OCI-LY7 (cell line): ENCODE results near the gene MOCS1.

Source experiments
- EZH2phosphoT487 ChIP-seq: fragments of 200-600 bp; sonication (generic); IDR thresholded peaks from 2 replicates; pipeline ENCODE4 v1.6.1; 2018; ENCODE audit warnings: low read depth, borderline replicate concordance, mild to moderate bottlenecking, mixed run types, antibody characterized with exemption, low read length, moderate library complexity, mixed read lengths
- TF ChIP-seq, protein P1 (sequence below): fragments of 200-600 bp; sonication (generic); conservative IDR thresholded peaks from 2 replicates; pipeline ENCODE4 v1.5.1; 2014; ENCODE audit warnings: mild to moderate bottlenecking, antibody characterized with exemption, low read length, moderate library complexity, mixed read lengths

DNA sequence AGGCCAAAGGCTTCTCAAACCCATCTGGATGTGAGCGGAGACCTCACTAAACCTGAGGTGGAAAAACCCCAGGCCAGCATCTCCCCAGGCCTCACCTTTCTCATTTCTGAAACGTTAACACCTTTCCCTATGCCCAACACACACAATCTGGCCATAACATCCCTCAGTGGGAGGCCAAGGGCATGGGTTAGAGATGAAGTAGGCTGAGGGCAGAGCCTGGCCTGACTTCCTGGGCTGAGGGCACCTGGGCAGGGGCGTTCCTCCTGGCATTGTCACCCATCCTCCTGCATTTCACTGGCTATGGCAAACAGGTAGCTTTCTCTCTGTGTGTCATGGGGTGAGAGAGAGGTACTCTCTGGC is 8.4 kb downstream of the MOCS1 start:
- TF ChIP-seq, protein P1, sequence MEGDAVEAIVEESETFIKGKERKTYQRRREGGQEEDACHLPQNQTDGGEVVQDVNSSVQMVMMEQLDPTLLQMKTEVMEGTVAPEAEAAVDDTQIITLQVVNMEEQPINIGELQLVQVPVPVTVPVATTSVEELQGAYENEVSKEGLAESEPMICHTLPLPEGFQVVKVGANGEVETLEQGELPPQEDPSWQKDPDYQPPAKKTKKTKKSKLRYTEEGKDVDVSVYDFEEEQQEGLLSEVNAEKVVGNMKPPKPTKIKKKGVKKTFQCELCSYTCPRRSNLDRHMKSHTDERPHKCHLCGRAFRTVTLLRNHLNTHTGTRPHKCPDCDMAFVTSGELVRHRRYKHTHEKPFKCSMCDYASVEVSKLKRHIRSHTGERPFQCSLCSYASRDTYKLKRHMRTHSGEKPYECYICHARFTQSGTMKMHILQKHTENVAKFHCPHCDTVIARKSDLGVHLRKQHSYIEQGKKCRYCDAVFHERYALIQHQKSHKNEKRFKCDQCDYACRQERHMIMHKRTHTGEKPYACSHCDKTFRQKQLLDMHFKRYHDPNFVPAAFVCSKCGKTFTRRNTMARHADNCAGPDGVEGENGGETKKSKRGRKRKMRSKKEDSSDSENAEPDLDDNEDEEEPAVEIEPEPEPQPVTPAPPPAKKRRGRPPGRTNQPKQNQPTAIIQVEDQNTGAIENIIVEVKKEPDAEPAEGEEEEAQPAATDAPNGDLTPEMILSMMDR = no peak
- TF ChIP-seq EZH2phosphoT487 = no peak
